SW 1271 (cell line): Measurements from ENCODE around the gene KRTAP2-1.
A peak's percentile ranks its signal among the peaks of the same experiment; 100 is the strongest.
"Not testable (repeated sequence)": the region's sequence is repeated elsewhere in the genome, so short reads cannot be mapped to it uniquely, and the experiment has no call there.

Source experiments
- DNase-seq, 2 experiments: peaks; one replicate each; lab custom pipeline; 2025; lab: John Stamatoyannopoulos, UW

Gene KRTAP2-1, protein sequence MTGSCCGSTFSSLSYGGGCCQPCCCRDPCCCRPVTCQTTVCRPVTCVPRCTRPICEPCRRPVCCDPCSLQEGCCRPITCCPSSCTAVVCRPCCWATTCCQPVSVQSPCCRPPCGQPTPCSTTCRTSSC

DNA sequence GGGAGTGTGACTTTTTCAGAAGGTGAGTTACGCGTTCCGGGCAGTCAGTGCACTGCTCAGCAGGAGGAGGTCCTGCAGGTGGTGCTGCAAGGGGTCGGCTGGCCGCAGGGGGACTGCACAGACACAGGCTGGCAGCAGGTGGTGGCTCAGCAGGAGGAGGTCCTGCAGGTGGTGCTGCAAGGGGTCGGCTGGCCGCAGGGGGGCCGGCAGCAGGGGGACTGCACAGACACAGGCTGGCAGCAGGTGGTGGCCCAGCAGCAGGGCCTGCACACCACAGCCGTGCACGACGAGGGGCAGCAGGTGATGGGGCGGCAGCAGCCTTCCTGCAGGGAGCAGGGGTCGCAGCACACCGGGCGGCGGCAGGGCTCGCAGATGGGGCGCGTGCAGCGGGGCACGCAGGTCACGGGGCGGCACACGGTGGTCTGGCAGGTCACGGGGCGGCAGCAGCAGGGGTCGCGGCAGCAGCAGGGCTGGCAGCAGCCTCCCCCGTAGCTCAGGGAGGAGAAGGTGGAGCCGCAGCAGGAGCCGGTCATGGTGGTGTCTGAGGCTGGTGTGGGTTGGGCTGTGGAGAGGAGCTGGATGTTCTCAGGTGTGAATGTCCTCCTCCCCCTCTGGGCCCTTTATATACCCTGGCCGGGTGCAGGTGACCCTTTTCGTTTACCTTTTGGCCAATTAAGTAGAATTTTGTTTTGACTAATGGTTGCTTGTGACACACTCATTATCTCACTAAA, at the start of gene KRTAP2-1:
Gene KRTAP2-1 (minus strand): TSS at position 582 of the 731 bp plus-strand sequence. CDS start 49 bp downstream, at position 533.
- DNase-seq, result not testable (repeated sequence)

- no peak for DNase-seq
Observed at GRCh38 chr17:41096055-41096454, 48.9 kb upstream of the KRTAP2-1 start.

DNA sequence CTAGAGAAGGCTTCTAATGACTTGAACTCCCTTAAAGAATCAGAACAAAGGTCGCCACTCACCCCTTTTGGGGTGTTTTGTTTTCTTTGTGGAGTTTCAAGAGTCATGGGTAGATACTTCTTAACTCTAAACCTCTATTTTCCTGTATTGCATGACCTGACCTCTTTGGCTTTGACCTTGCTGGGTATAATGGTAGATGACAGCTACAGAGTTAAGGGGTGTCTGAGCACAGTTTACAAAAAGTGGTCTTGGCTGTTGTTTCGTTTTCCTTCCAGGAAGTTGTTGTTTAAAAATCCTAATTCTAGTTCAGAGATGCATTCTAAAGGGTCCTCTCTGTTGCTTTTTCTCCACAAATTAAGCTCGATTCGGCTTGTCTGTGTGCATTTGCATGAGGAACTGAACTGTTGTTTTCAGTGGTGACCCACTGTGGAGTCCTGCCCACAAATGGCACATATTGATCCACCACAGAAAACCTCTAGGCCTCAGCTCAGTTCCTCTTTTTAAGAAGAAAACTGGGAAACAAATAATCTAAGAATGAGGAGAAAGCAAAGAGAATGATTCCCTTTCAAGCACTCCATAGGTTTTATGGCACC, 41.7 kb upstream of the KRTAP2-1 start:
- DNase-seq, result not testable (repeated sequence)

- DNase-seq, result not testable (repeated sequence)
Observed at GRCh38 chr17:41084100-41084856, 37.2 kb upstream of the KRTAP2-1 start, which contains the start of gene KRTAP4-7. Gene KRTAP4-7 (plus strand): TSS chr17:41084150. CDS start chr17:41084207, 57 bp downstream.

DNA sequence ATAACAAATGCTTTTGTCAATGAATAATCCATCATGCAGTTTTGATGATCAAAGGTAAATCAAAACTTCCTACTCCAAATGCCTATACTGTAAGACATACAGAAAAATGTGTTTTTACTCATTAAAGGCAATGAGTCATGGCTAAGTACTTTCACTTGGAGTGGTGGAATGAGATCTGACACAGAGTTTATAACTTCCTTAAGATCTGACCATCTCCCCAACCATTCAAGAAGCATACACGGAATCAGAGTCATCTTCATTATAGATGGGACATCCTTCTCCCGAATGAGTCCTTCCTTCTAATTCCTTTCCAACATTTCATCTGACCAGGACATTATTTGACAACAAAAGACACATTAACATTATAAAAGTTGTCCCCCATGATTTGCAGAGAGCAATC, 36.3 kb upstream of the KRTAP2-1 start:
- DNase-seq, result peak; percentile 25 to 59

DNA sequence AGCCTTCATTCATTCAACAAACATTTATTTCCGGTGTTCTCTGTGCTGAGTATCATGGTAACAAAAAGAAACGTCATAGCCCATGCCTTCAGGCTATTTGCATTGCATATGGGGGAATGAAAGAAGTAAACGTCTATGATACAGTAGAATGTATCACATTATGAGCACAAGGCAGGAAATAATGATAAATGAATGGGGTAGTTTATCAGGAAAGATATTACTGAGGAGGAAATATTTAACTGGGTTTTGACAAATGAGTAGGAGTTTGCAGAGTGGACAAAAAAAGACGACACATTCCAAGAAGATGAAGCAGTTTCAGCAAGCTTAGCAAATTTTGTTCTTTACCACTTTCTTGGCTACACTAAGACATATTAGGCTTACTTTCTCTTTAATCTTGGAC, 35.5 kb upstream of the KRTAP2-1 start:
- DNase-seq, result no peak

DNA sequence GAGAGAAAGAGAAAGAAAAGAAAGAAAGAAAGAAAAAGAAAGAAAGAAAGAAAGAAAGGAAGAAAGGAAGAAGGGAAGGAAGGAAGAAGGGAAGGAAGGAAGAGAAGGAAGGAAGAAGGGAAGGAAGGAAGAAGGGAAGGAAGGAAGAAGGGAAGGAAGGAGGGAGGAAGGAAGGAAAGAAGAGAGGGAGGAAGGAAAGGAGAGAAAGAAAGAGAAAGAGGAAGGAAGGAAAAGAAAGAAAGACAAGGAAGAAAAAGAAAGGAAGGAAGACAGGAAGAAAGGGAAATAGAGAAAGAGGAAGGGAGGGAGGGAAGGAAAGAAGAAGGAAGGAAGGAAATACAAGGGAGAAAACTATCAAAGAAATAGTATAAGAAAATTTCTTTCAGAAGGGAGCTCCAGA, 29.7 kb upstream of the KRTAP2-1 start:
- no peak for DNase-seq

DNA sequence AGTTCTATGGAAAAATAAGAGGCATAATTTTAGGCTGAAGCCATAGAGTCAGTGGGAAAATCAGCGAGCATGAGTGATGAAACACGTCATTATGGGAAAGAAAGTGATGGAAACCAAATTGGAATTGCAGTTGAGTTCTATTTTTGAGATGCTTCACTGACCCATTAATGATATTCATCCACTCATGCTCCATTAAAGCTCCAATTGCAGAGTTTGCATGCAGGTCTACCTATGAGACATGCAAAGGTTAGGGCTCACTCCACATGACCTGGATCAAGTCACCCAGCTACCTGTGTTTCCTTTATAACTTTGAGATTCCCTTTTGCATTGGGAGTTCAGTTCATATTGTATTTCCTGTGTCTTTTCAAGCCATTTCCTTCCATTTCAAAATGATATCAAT, 26.6 kb upstream of the KRTAP2-1 start:
- no peak for DNase-seq

- DNase-seq, result no peak
Observed at GRCh38 chr17:41071606-41072360, 24.7 kb upstream of the KRTAP2-1 start.

DNA sequence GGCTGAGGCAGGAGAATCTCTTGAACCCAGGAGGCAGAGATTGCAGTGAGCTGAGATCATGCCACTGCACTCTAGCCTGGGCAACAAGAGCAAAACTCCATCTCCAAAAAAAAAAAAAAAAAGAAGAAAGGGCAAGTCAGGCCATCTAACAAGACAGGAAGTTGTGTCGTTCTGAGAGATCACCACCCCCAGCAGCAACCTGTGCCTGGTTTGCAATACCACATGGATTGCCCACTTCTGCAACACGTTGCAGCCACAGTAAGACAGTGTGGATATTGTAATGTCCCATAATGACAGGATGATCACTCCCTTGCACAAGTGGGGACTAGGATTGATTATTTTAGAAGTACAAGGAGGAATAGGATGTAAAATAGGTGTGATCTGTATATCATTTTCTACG, 21.9 kb upstream of the KRTAP2-1 start:
- DNase-seq, result no peak

DNA sequence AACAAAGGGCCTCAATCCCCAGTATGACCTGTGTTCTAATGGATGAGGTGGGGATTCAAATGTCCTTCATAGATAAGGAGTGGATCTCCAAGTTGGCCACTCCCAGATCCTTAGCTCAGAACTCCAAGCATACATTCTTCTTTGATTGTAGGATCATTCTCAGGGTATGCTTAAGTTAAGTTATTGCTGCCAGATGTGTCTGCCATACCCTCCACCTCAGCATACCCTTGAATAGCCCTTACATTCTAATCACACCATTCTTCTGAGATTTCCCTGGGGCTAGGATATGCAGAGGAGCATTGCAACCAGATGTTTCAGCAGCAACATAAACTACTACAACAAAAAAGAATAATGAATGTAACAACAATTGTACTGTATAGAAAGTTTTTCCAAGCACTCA, 20.2 kb upstream of the KRTAP2-1 start:
- no peak for DNase-seq

DNA sequence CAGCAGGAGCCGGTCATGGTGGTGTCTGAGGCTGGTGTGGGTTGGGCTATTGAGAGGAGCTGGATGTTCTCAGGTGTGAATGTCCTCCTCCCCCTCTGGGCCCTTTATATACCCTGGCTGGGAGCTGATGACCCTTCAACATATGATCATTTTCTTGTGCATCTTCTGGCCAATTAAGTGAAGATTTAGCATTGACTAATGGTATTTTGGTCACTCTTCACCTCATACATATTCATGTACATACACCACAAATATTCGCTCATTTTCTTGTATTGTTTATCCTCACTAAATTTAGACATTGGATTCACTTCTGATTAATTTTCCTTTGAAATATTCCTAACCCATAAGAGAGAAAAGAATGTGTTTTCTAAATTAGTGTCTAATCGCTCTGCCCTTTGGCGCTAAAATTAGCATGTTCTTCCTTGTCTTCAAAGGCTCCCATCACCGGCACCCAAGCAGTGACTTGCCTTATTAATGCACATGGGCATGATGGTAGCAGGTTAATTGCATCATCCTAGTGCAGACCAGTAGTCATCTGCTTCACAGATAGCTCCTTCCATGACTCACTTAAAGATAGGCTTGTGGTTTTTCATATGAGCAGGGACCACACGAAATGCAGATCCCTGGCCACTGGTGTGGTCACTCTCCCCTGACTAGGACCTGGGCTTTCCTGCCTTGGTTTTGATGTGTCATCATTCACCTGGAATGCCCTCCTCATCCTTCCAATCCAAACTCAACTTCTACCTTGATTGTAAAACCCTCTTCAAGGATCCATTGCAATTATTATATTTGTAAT, 18.9 kb upstream of the KRTAP2-1 start, which contains the start of gene KRTAP2-4:
Gene KRTAP2-4 (minus strand): TSS at position 51 of the 796 bp plus-strand sequence. CDS start 34 bp downstream, at position 17.
- peak in 1 of 2 experiments; percentile 32 for DNase-seq

DNA sequence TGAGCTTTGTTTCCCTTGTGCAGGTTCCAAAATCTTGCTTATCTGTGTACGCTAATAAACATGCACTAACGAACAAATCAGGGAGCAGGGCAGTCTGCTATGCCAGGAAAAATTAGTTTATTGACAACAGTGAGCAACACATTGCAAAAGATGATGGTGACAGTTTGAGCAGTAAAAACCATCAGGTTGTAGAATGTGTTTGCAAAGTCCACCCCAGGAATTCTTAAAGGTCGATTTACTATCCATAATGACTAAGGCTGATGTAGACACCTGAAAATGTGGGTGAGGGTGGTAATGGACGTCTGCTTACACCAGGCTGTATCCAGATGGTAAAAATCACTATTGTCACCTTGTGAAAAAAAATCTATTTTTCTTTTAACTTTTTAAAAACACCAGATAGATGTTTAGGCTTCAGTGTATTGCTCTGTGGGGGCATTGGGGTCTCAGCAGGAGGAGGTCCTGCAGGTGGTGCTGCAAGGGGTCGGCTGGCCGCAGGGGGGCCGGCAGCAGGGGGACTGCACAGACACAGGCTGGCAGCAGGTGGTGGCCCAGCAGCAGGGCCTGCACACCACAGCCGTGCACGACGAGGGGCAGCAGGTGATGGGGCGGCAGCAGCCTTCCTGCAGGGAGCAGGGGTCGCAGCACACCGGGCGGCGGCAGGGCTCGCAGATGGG, 18.0 kb upstream of the KRTAP2-1 start:
- not testable (repeated sequence) for DNase-seq

DNA sequence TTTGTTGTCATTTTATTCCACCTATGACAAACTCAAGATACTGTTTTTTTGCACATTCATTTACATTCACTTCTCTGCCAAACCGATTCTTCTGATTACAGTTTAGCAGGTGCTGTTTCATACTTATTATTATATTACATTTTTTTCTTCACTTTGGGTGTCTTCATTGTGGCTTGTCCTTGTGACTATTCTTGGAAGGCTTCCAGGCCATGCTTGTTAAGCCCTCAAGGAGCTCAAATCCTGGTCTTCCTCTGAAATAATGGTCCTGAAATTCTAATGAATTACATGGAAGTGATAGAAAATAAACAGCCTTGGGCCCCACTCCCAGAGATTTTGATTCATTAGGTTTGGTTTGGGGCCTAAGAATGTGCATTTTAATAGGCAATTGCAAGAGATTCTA, 17.2 kb upstream of the KRTAP2-1 start:
- no peak for DNase-seq

DNA sequence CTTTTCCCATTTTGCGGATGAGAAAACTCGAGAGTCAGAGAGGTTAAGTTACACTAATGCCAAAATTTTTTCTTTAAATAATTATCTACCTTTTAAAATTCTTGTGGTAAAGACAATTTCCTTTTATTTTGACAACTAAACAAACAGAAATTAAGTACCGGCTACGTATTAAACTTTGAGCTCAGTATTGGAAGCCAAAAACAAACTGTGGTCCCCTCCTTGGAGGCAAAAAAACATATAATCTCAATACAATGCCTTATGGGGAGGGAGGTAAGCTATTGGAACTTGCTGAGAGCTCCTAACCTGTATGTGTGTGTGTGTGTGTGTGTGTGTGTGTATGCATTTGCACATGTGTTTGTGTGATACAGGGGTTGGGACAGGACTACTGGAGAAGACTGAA, 16.3 kb upstream of the KRTAP2-1 start:
- DNase-seq, result no peak

DNA sequence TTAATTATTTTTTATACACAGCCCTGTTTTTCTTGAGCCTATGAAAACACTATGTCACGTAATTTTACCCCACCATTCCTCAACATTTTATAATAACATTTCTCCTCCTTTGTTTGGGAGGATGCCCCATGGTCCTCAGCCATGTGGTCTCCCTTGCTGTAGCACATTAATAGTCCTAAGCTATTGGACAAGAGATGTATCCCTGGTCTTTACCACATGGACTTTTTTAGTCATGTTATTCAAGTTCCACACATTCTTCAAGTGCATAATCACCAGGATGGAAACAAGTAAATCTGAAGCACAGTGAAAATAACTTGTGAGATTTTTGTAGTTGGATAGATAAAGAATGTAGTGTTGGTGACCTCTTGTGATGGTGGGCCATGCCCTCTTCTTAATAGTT, 14.8 kb upstream of the KRTAP2-1 start:
- peak; percentile 60 to 76 for DNase-seq

DNA sequence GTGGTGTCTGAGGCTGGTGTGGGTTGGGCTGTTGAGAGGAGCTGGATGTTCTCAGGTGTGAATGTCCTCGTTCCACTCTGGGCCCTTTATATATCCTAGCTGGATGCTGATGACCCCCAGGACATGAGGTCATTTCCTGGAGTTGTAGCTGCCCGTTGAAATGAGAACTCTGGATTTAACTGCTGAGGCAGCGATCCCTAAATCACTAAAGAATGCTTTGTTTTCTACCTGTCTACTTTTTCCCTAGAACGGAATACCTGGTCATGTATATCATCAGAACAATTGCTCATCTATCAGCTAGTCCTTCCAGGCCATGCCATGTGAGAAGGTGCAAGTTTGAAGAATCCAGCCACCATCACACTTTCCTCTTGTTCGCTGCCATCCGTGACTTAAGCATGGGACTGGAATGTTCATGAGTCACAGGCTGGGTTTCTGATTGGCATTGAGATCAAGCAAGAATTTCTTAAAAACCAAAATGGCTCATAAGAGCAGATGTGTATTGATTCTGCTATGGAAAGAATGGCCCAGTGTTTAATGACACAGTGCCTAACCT, 13.0 kb upstream of the KRTAP2-1 start, which contains the start of gene KRTAP2-3:
Gene KRTAP2-3 (minus strand): TSS at position 63 of the 553 bp plus-strand sequence. CDS start 64 bp downstream, outside the sequence.
- peak; percentile 70 to 84 for DNase-seq

- peak; percentile 47 to 68 for DNase-seq
Observed at GRCh38 chr17:41059276-41060051, 12.3 kb upstream of the KRTAP2-1 start.

DNA sequence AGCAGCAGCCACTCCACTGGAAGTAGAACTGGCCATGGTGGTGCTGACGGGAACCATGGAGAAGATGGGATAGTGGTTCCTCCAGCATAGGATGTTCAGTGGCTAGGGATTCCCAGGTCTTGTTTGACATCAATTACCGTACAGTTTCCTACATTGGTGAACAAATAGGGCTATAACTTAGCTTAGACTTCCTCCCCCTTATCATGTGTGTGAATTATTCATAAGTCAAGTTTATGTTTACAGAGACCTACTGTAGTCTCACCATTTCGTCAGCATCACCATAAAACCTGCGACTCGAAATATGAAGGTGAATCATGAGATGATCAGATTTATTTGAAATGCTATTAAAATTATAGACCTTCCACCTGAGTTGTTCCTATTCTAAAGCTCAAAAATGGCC, 11.6 kb upstream of the KRTAP2-1 start:
- DNase-seq, result no peak
